ENCODE results near the gene CDK6.

Gene CDK6

DNA sequence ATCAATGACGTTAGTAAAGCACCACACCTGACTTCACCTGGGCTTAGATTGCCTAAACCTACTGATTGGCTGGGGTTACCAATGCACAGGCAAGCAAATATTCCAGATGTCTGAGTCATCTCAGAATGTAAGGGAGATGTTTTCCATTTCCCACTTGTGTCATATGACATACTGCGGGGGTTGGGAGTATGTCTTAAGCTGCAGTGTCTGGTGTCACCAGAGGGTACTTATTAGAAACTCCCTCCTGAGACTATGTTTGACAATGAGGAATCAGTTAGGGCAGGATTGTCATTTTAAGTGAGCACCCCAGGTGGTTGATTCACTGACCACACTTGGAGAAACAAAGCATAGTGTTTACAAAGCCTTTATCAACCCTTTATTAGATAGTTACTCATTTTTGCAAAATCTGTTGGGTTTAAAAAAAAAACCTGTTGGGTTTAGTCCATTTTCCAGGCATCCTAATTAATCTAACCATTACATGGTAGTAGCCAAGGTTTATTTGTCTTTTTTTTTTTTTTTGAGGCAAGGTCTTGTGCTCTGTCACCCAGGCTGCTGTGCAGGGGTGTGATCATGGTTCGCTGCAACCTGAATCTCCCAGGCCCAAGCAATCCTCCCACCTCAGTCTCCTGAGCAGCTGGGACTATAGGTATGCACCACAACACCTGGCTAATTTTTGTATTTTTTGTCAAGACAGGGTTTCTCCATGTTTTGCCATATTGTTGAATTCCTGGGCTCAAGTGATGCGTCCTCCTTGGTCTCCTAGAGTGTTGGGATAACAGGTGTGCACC, 72.5 kb downstream of the CDK6 start:
- Histone ChIP-seq H3K9ac (ENCODE audit: low read length) (no peak overlapping the region), H3K4me1 (ENCODE audit: insufficient read depth, low read length, severe bottlenecking) (peaks cover 10% of the 10 kb centered on the region), H4K20me1 (ENCODE audit: insufficient read depth, low read length) (no peaks in the 10 kb centered on the region), H3K79me2 (ENCODE audit: insufficient read depth, low read length) (no peaks in the 10 kb centered on the region), H3K27me3 (ENCODE audit: insufficient read depth, low read length) (no peaks in the 10 kb centered on the region), H3K27ac (ENCODE audit: low read depth, low read length, poor library complexity, severe bottlenecking) (no peak overlapping the region), H3K36me3 (ENCODE audit: insufficient read depth, low read length) (peaks cover 18% of the 10 kb centered on the region), H3K4me3 (ENCODE audit: low read depth, low read length, poor library complexity, severe bottlenecking) (no peak overlapping the region), H3F3A (ENCODE audit: insufficient read depth, low read length) (no peaks in the 10 kb centered on the region; the same call in 1 of the 2 replicates), H2AFZ (ENCODE audit: low read length) (no peak overlapping the region), H3K9me2 (ENCODE audit: low read depth, low read length) (no peaks in the 10 kb centered on the region), H3K9me3 (ENCODE audit: low read length) (no peaks in the 10 kb centered on the region), H3K4me2 (ENCODE audit: low read length) (no peak overlapping the region)
- no peak for TF ChIP-seq EZH2 (IDR thresholded peaks at IDR 0.05; ENCODE audit: borderline replicate concordance, low read length)
- TF ChIP-seq, protein P1, sequence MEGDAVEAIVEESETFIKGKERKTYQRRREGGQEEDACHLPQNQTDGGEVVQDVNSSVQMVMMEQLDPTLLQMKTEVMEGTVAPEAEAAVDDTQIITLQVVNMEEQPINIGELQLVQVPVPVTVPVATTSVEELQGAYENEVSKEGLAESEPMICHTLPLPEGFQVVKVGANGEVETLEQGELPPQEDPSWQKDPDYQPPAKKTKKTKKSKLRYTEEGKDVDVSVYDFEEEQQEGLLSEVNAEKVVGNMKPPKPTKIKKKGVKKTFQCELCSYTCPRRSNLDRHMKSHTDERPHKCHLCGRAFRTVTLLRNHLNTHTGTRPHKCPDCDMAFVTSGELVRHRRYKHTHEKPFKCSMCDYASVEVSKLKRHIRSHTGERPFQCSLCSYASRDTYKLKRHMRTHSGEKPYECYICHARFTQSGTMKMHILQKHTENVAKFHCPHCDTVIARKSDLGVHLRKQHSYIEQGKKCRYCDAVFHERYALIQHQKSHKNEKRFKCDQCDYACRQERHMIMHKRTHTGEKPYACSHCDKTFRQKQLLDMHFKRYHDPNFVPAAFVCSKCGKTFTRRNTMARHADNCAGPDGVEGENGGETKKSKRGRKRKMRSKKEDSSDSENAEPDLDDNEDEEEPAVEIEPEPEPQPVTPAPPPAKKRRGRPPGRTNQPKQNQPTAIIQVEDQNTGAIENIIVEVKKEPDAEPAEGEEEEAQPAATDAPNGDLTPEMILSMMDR (IDR thresholded peaks at IDR 0.05; ENCODE audit: low read length), result no peak

DNA sequence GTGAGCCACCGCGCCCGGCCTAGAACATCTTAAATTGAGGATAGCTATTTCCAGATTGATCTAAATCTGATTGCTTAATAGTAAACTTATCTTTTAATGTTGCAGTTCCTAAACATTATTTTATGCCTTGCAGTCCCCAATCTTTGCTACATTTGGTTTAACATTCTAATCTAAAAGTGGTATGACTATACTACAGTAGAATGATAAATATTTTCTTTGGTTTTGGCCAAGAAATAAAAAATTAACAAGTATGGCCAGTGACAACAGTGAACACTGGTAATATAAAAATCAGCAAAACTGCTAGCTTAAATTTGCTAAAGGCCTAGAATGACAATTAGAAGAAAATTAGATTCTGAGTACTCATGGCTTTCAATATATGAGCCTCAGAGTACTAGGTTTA, 73.5 kb downstream of the CDK6 start:
- H3K36me3 ChIP-seq (ENCODE audit: insufficient read depth, low read length), result peaks cover 9% of the 10 kb centered on the region
- H3K4me2 ChIP-seq (ENCODE audit: low read length), result no peak overlapping the region
- TF ChIP-seq, protein P1 (IDR thresholded peaks at IDR 0.05; ENCODE audit: low read length), result no peak
- TF ChIP-seq EZH2 (IDR thresholded peaks at IDR 0.05; ENCODE audit: borderline replicate concordance, low read length), result no peak
- no peaks in the 10 kb centered on the region for H4K20me1 ChIP-seq (ENCODE audit: insufficient read depth, low read length)
- no peaks in the 10 kb centered on the region for H3K9me2 ChIP-seq (ENCODE audit: low read depth, low read length)
- H2AFZ ChIP-seq (ENCODE audit: low read length), result no peak overlapping the region
- H3F3A ChIP-seq (ENCODE audit: insufficient read depth, low read length), result no peaks in the 10 kb centered on the region; the same call in 1 of the 2 replicates
- H3K4me3 ChIP-seq (ENCODE audit: low read depth, low read length, poor library complexity, severe bottlenecking), result no peak overlapping the region
- no peak overlapping the region for H3K27ac ChIP-seq (ENCODE audit: low read depth, low read length, poor library complexity, severe bottlenecking)
- H3K27me3 ChIP-seq (ENCODE audit: insufficient read depth, low read length), result no peaks in the 10 kb centered on the region
- H3K4me1 ChIP-seq (ENCODE audit: insufficient read depth, low read length, severe bottlenecking), result peaks cover 10% of the 10 kb centered on the region
- no peak overlapping the region for H3K9ac ChIP-seq (ENCODE audit: low read length)
- H3K79me2 ChIP-seq (ENCODE audit: insufficient read depth, low read length), result no peaks in the 10 kb centered on the region
- H3K9me3 ChIP-seq (ENCODE audit: low read length), result no peaks in the 10 kb centered on the region

DNA sequence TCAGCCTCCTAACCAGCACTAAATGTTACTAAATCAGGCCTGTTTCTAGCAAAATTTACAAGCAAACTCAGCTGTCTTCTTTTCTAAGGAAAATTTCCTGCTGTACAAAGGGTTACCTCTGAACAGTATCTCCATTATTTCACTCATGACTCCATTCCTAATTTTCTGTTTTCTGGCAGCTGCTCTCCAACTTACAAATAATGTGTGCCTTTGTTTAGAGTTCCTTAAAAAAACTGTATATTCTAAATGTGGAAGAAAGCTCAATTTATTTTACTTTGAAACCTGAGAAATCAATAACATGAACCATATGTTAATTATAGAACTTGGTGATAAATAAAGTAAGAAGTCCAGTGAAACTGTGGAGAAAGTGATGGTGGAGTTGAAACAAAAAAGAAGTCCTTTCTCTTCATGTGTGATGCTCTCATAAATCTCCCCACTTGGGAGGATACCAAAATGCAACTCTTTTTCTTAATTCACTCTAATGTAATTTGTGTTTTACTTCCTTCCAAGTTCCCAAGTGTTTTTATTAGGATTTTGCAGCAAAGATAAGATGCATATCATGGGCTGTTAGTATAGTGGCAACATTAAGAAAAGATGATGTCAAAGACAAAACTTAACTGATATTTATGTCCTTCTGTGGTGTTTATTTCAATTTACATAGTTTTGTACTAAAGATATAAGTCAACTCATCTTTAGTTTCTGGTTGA, 74.8 kb downstream of the CDK6 start:
- no peak overlapping the region for H3K27ac ChIP-seq (ENCODE audit: low read depth, low read length, poor library complexity, severe bottlenecking)
- H2AFZ ChIP-seq (ENCODE audit: low read length), result no peak overlapping the region
- no peak overlapping the region for H3K4me2 ChIP-seq (ENCODE audit: low read length)
- H3K9me2 ChIP-seq (ENCODE audit: low read depth, low read length), result no peaks in the 10 kb centered on the region
- H3K79me2 ChIP-seq (ENCODE audit: insufficient read depth, low read length), result no peaks in the 10 kb centered on the region
- H3K9me3 ChIP-seq (ENCODE audit: low read length), result no peaks in the 10 kb centered on the region
- H3K9ac ChIP-seq (ENCODE audit: low read length), result no peak overlapping the region
- peaks cover 3% of the 10 kb centered on the region for H3K4me1 ChIP-seq (ENCODE audit: insufficient read depth, low read length, severe bottlenecking)
- H3K27me3 ChIP-seq (ENCODE audit: insufficient read depth, low read length), result no peaks in the 10 kb centered on the region
- H4K20me1 ChIP-seq (ENCODE audit: insufficient read depth, low read length), result no peaks in the 10 kb centered on the region
- H3F3A ChIP-seq (ENCODE audit: insufficient read depth, low read length), result no peaks in the 10 kb centered on the region; the same call in 1 of the 2 replicates
- no peak overlapping the region for H3K4me3 ChIP-seq (ENCODE audit: low read depth, low read length, poor library complexity, severe bottlenecking)
- TF ChIP-seq EZH2 (IDR thresholded peaks at IDR 0.05; ENCODE audit: borderline replicate concordance, low read length), result no peak
- TF ChIP-seq, protein P1 (IDR thresholded peaks at IDR 0.05; ENCODE audit: low read length), result no peak
- peaks cover 9% of the 10 kb centered on the region for H3K36me3 ChIP-seq (ENCODE audit: insufficient read depth, low read length)

All from OCI-LY1 (cell line).